ENCODE results near the gene CD164.
"Not testable (repeated sequence)": the region's sequence is repeated elsewhere in the genome, so short reads cannot be mapped to it uniquely, and the experiment has no call there.

CD164 gene

GRCh38 chr6:109342506-109342905 lies 39.8 kb downstream of the CD164 start:
- no peak for DNase-seq

- DNase-seq: no peak
These were observed 41.5 kb downstream of the CD164 start for GRCh38 chr6:109340811-109341210.

GRCh38 chr6:109339906-109340678 lies 42.2 kb downstream of the CD164 start:
- DNase-seq: no peak

- peak in 1 of 3 experiments; percentile 9 for DNase-seq
These were observed 45.9 kb downstream of the CD164 start for GRCh38 chr6:109336221-109336961.

GRCh38 chr6:109333870-109334269 lies 48.4 kb downstream of the CD164 start:
- DNase-seq: not testable (repeated sequence)

GRCh38 chr6:109332748-109333147 lies 49.5 kb downstream of the CD164 start:
- no peak for DNase-seq

- DNase-seq: no peak
These were observed 51.2 kb downstream of the CD164 start for GRCh38 chr6:109331081-109331480.

- DNase-seq: no peak
These were observed 52.0 kb downstream of the CD164 start for GRCh38 chr6:109330263-109330662.

- no peak for DNase-seq
These were observed 53.6 kb downstream of the CD164 start for GRCh38 chr6:109328629-109329028.

GRCh38 chr6:109327959-109328358 lies 54.3 kb downstream of the CD164 start:
- DNase-seq: no peak

- DNase-seq: no peak
These were observed 54.8 kb downstream of the CD164 start for GRCh38 chr6:109327491-109327890.

- DNase-seq: no peak
These were observed 55.9 kb downstream of the CD164 start for GRCh38 chr6:109326351-109326750.

- no peak for DNase-seq
These were observed 56.9 kb downstream of the CD164 start for GRCh38 chr6:109325400-109325801.

GRCh38 chr6:109323241-109323640 lies 59.0 kb downstream of the CD164 start:
- no peak for DNase-seq

- no peak for DNase-seq
These were observed 59.4 kb downstream of the CD164 start for GRCh38 chr6:109322825-109323224.

GRCh38 chr6:109321752-109322151 lies 60.5 kb downstream of the CD164 start:
- DNase-seq: peak in 1 of 3 experiments; percentile 29

GRCh38 chr6:109320072-109320471 lies 62.2 kb downstream of the CD164 start:
- no peak for DNase-seq

GRCh38 chr6:109318328-109318876 lies 63.9 kb downstream of the CD164 start:
- DNase-seq: peak; percentile 38 to 67 (median 63)

- DNase-seq: no peak
These were observed 65.4 kb downstream of the CD164 start for GRCh38 chr6:109316909-109317308.

Data from NCI-H1417 (cell line).